ENCODE measurements around the gene BCAS3.
A peak's percentile ranks its signal among the peaks of the same experiment; 100 is the strongest.

BCAS3 gene

DNA sequence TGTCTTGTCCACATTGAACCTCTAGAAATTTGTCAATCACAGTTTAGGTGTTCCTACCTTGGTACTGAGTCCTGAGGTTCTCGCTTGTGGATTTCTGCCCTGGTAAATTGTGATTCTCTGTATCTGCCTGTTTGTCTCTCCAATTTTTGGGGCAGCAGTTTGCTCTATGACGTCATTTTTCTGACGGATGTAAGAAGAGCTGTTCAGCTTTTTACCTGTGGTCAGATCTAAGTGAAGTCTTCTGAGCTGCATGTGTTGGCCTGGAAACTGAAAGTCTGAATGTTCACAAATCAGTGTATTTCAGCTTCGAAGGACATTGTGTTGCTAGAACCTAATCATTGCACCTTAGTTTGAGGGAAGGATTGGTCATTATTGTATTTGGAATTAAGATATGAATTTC is 63.4 kb downstream of the BCAS3 start:
- H3K4me3 ChIP-seq (IDR thresholded peaks at IDR 0.05; ENCODE audit: insufficient read depth, low read depth, low read length): no peak overlapping the region
- H2AFZ ChIP-seq (ENCODE audit: low read depth): peak overlapping the region; percentile 28
- H3K27me3 ChIP-seq (ENCODE audit: insufficient read depth, low read depth): no peaks in the 10 kb centered on the region
- peak overlapping the region; percentile 80 for H3K4me2 ChIP-seq
- H3K9ac ChIP-seq: peak overlapping the region; percentile 4; the same call in 1 of the 2 replicates
- peak overlapping the region; percentile 51 for H3K27ac ChIP-seq
- no peaks in the 10 kb centered on the region for H3K36me3 ChIP-seq (ENCODE audit: insufficient read depth)
- H3K79me2 ChIP-seq (ENCODE audit: insufficient read depth, low read depth): no peaks in the 10 kb centered on the region
- H4K20me1 ChIP-seq (ENCODE audit: insufficient read depth): no peaks in the 10 kb centered on the region
- H3K4me1 ChIP-seq (ENCODE audit: low read depth, poor library complexity, severe bottlenecking): peaks cover 24% of the 10 kb centered on the region
- TF ChIP-seq CTCF (conservative IDR thresholded peaks at IDR 0.05; ENCODE audit: low read depth, low read length): no peak

DNA sequence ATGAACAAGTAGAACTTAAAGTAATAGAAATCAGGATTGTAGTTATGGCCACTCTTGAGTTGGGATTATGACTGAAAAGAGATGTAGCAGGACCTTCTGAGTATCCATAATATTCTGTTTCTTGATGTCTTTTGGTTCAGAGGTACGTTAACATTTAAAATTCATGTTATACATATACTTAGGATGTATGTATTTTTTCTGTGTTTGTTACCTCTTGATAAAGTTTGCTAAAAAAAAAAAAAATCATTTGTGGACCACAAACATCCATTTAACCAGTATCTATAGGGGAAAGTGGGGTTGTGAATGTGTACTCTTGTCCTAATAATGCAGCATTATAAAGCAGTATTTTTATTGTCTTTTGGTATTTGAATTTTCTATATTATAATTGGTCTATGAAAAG is 65.6 kb downstream of the BCAS3 start:
- no peaks in the 10 kb centered on the region for H4K20me1 ChIP-seq (ENCODE audit: insufficient read depth)
- no peaks in the 10 kb centered on the region for H3K36me3 ChIP-seq (ENCODE audit: insufficient read depth)
- H3K4me2 ChIP-seq: no peak overlapping the region
- peaks cover 18% of the 10 kb centered on the region for H3K4me1 ChIP-seq (ENCODE audit: low read depth, poor library complexity, severe bottlenecking)
- H3K4me3 ChIP-seq (IDR thresholded peaks at IDR 0.05; ENCODE audit: insufficient read depth, low read depth, low read length): no peak overlapping the region
- no peaks in the 10 kb centered on the region for H3K79me2 ChIP-seq (ENCODE audit: insufficient read depth, low read depth)
- H3K27ac ChIP-seq: no peak overlapping the region
- no peak overlapping the region for H3K9ac ChIP-seq
- TF ChIP-seq CTCF (conservative IDR thresholded peaks at IDR 0.05; ENCODE audit: low read depth, low read length): no peak
- no peaks in the 10 kb centered on the region for H3K27me3 ChIP-seq (ENCODE audit: insufficient read depth, low read depth)
- H2AFZ ChIP-seq (ENCODE audit: low read depth): no peak overlapping the region

DNA sequence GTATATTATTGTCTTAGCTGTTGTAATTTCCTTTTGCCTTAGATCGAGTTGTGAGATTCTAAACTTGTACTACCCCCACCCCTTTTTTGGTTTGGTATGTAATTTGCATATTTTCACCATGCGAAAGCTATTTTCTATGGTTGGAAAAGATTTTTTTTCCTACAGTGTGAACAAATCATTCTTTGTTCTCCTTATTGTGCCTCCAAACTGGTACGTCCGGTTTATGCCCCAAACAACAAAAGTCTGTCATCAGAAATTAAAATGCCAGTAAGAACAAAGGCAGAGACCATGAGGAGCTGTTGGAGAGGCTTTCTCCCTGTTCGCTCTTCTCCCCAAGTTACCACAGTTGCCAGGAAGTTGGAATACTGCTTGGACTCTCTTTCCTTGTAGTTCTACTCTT is 66.1 kb downstream of the BCAS3 start:
- no peak overlapping the region for H3K9ac ChIP-seq
- TF ChIP-seq CTCF (conservative IDR thresholded peaks at IDR 0.05; ENCODE audit: low read depth, low read length): no peak
- H3K4me3 ChIP-seq (IDR thresholded peaks at IDR 0.05; ENCODE audit: insufficient read depth, low read depth, low read length): no peak overlapping the region
- no peaks in the 10 kb centered on the region for H3K27me3 ChIP-seq (ENCODE audit: insufficient read depth, low read depth)
- H3K36me3 ChIP-seq (ENCODE audit: insufficient read depth): no peaks in the 10 kb centered on the region
- no peaks in the 10 kb centered on the region for H3K79me2 ChIP-seq (ENCODE audit: insufficient read depth, low read depth)
- H3K4me2 ChIP-seq: no peak overlapping the region
- no peak overlapping the region for H3K27ac ChIP-seq
- peaks cover 18% of the 10 kb centered on the region for H3K4me1 ChIP-seq (ENCODE audit: low read depth, poor library complexity, severe bottlenecking)
- H4K20me1 ChIP-seq (ENCODE audit: insufficient read depth): no peaks in the 10 kb centered on the region
- H2AFZ ChIP-seq (ENCODE audit: low read depth): no peak overlapping the region

GRCh38 chr17:60744355-60744966 is 66.8 kb downstream of the BCAS3 start:
- peaks cover 18% of the 10 kb centered on the region for H3K4me1 ChIP-seq (ENCODE audit: low read depth, poor library complexity, severe bottlenecking)
- H3K4me3 ChIP-seq (IDR thresholded peaks at IDR 0.05; ENCODE audit: insufficient read depth, low read depth, low read length): no peak overlapping the region
- H3K79me2 ChIP-seq (ENCODE audit: insufficient read depth, low read depth): no peaks in the 10 kb centered on the region
- no peak overlapping the region for H3K4me2 ChIP-seq
- H2AFZ ChIP-seq (ENCODE audit: low read depth): no peak overlapping the region
- no peak overlapping the region for H3K27ac ChIP-seq
- H4K20me1 ChIP-seq (ENCODE audit: insufficient read depth): no peaks in the 10 kb centered on the region
- no peaks in the 10 kb centered on the region for H3K27me3 ChIP-seq (ENCODE audit: insufficient read depth, low read depth)
- H3K9ac ChIP-seq: no peak overlapping the region
- H3K36me3 ChIP-seq (ENCODE audit: insufficient read depth): no peaks in the 10 kb centered on the region
- no peak for TF ChIP-seq CTCF (conservative IDR thresholded peaks at IDR 0.05; ENCODE audit: low read depth, low read length)

Measured in KMS-11 (cell line).